NB4 (cell line): ENCODE results near the gene TNFRSF17.

ENCODE experiments used
- CTCF ChIP-seq: IDR thresholded peaks from one replicate; pipeline ENCODE4 v1.5.1; 2012; ENCODE audit warnings: low read depth, low read length
- POLR2A ChIP-seq: IDR thresholded peaks from 2 replicates; pipeline ENCODE4 v1.6.1; 2011; ENCODE audit warnings: mild to moderate bottlenecking; ENCODE audit not compliant: insufficient read length; ENCODE audit errors: extremely low read depth

GRCh38 chr16:11978080-11978479, 13.1 kb downstream of the TNFRSF17 start:
- TF ChIP-seq CTCF, result no peak
- no peak for TF ChIP-seq POLR2A
